Measurements from ENCODE around the gene IFRD1.

IFRD1 gene

GRCh38 chr7:112488264-112488552 is 37.9 kb downstream of the IFRD1 start:
- POLR2A ChIA-PET: no interaction called here
- CTCF ChIA-PET: no interaction called here
- TF ChIP-seq ELF4 (IDR thresholded peaks at IDR 0.05) (no peak), FOXM1 (IDR thresholded peaks at IDR 0.05; ENCODE audit: borderline replicate concordance) (no peak), FOXK2 (IDR thresholded peaks at IDR 0.05) (no peak), BHLHE40 (IDR thresholded peaks at IDR 0.05; ENCODE audit: borderline replicate concordance) (no peak)
- DNase-seq (ENCODE audit: extremely low spot score): no peak

- CTCF ChIA-PET: interaction anchor here (0.6 to 0.7 kb wide), 3 partner anchors 9 to 750 kb away, joined by 3 read pairs; no protein-coding TSS in a partner anchor
- TF ChIP-seq ARNT (IDR thresholded peaks at IDR 0.05): no peak
- POLR2A ChIA-PET: no interaction called here
- DNase-seq (ENCODE audit: extremely low spot score): no peak
Observed at GRCh38 chr7:112492186-112492585, 41.9 kb downstream of the IFRD1 start.

- no peak for DNase-seq (ENCODE audit: extremely low spot score)
- POLR2A ChIA-PET: no interaction called here
- TF ChIP-seq BHLHE40 (IDR thresholded peaks at IDR 0.05; ENCODE audit: borderline replicate concordance): no peak
- TF ChIP-seq ELF4 (IDR thresholded peaks at IDR 0.05): no peak
- TF ChIP-seq HDGF (IDR thresholded peaks at IDR 0.05; ENCODE audit: borderline replicate concordance): no peak
- no peak for TF ChIP-seq FOXA1 (IDR thresholded peaks at IDR 0.05)
- TF ChIP-seq ARNT (IDR thresholded peaks at IDR 0.05): no peak
- TF ChIP-seq SP1 (IDR thresholded peaks at IDR 0.05): no peak
- no peak for TF ChIP-seq ZNF384 (IDR thresholded peaks at IDR 0.05)
- no peak for TF ChIP-seq PKNOX1 (IDR thresholded peaks at IDR 0.05)
- no peak for TF ChIP-seq TARDBP (IDR thresholded peaks at IDR 0.05)
- no peak for TF ChIP-seq FOXM1 (IDR thresholded peaks at IDR 0.05; ENCODE audit: borderline replicate concordance)
- TF ChIP-seq LEF1 (IDR thresholded peaks at IDR 0.05; ENCODE audit: borderline replicate concordance): no peak
- TF ChIP-seq NFRKB (IDR thresholded peaks at IDR 0.05): no peak
- CTCF ChIA-PET: interaction anchor here (1.9 kb wide), 1 partner anchor 42 kb away, joined by 4 read pairs; no protein-coding TSS in a partner anchor
Observed at GRCh38 chr7:112494656-112495055, 44.4 kb downstream of the IFRD1 start.

GRCh38 chr7:112495156-112495788 is 45.0 kb downstream of the IFRD1 start:
- TF ChIP-seq NFRKB (IDR thresholded peaks at IDR 0.05) (no peak), BHLHE40 (IDR thresholded peaks at IDR 0.05; ENCODE audit: borderline replicate concordance) (no peak), PKNOX1 (IDR thresholded peaks at IDR 0.05) (no peak), FOXM1 (IDR thresholded peaks at IDR 0.05; ENCODE audit: borderline replicate concordance) (no peak), ARNT (IDR thresholded peaks at IDR 0.05) (no peak), FOXA1 (IDR thresholded peaks at IDR 0.05) (no peak), SP1 (IDR thresholded peaks at IDR 0.05) (no peak), LEF1 (IDR thresholded peaks at IDR 0.05; ENCODE audit: borderline replicate concordance) (no peak), ELF4 (IDR thresholded peaks at IDR 0.05) (no peak), ZNF384 (IDR thresholded peaks at IDR 0.05) (no peak), L3MBTL2 (conservative IDR thresholded peaks at IDR 0.05) (no peak), SUZ12 (IDR thresholded peaks at IDR 0.05) (no peak), FOXK2 (IDR thresholded peaks at IDR 0.05) (no peak)
- DNase-seq (ENCODE audit: extremely low spot score): no peak
- POLR2A ChIA-PET: interaction anchor here (3.3 kb wide), 1 partner anchor 45 kb away, joined by 12 read pairs; the partner anchor contains the start of gene IFRD1
- CTCF ChIA-PET: interaction anchor here (1.5 to 1.9 kb wide), 2 partner anchors 11 to 43 kb away, joined by 3 to 4 read pairs; no protein-coding TSS in a partner anchor

- peak; percentile 48 for DNase-seq (ENCODE audit: extremely low spot score)
- CTCF ChIA-PET: interaction anchor here (1.1 to 1.9 kb wide), 5 partner anchors 12 to 754 kb away, joined by 3 to 4 read pairs (median 3); no protein-coding TSS in a partner anchor
- POLR2A ChIA-PET: interaction anchor here (3.3 kb wide), 1 partner anchor 45 kb away, joined by 12 read pairs; the partner anchor contains the start of gene IFRD1
- TF ChIP-seq ARNT (IDR thresholded peaks at IDR 0.05) (no peak), ZNF384 (IDR thresholded peaks at IDR 0.05) (no peak), ELF4 (IDR thresholded peaks at IDR 0.05) (no peak)
Observed at GRCh38 chr7:112495810-112496462, 45.7 kb downstream of the IFRD1 start.

GRCh38 chr7:112497481-112497880 is 47.2 kb downstream of the IFRD1 start:
- CTCF ChIA-PET: no interaction called here

GRCh38 chr7:112500619-112501018 is 50.4 kb downstream of the IFRD1 start:
- ChIA-PET CTCF (interaction anchor here (0.5 to 0.7 kb wide), 2 partner anchors 27 to 397 kb away, joined by 3 read pairs; no protein-coding TSS in a partner anchor), POLR2A (no interaction called here)
- TF ChIP-seq CTBP1 (IDR thresholded peaks at IDR 0.05; ENCODE audit: borderline replicate concordance) (no peak), HDGF (IDR thresholded peaks at IDR 0.05; ENCODE audit: borderline replicate concordance) (no peak), L3MBTL2 (conservative IDR thresholded peaks at IDR 0.05) (no peak), ZNF384 (IDR thresholded peaks at IDR 0.05) (no peak), ARNT (IDR thresholded peaks at IDR 0.05) (no peak), FOXM1 (IDR thresholded peaks at IDR 0.05; ENCODE audit: borderline replicate concordance) (no peak), FOXK2 (IDR thresholded peaks at IDR 0.05) (no peak), FOXA1 (IDR thresholded peaks at IDR 0.05) (no peak), LEF1 (IDR thresholded peaks at IDR 0.05; ENCODE audit: borderline replicate concordance) (no peak), SUZ12 (IDR thresholded peaks at IDR 0.05) (no peak), NFRKB (IDR thresholded peaks at IDR 0.05) (no peak), PKNOX1 (IDR thresholded peaks at IDR 0.05) (no peak), TARDBP (IDR thresholded peaks at IDR 0.05) (no peak), SP1 (IDR thresholded peaks at IDR 0.05) (no peak), ELF4 (IDR thresholded peaks at IDR 0.05) (no peak), BHLHE40 (IDR thresholded peaks at IDR 0.05; ENCODE audit: borderline replicate concordance) (no peak)
- DNase-seq (ENCODE audit: extremely low spot score): no peak

More at GRCh38 chr7:112497481-112497880, 47.2 kb downstream of the IFRD1 start:
- POLR2A ChIA-PET: interaction anchor here (3.3 kb wide), 1 partner anchor 47 kb away, joined by 12 read pairs; the partner anchor contains the start of gene IFRD1
- no peak for DNase-seq (ENCODE audit: extremely low spot score)
- TF ChIP-seq SP1 (IDR thresholded peaks at IDR 0.05) (no peak), ARNT (IDR thresholded peaks at IDR 0.05) (no peak), ZNF384 (IDR thresholded peaks at IDR 0.05) (no peak), FOXA1 (IDR thresholded peaks at IDR 0.05) (no peak), BHLHE40 (IDR thresholded peaks at IDR 0.05; ENCODE audit: borderline replicate concordance) (no peak)

Measured in HEK293T (cell line).